Right forelimb (tissue), 1 donor: ENCODE measurements around the gene STXBP4.

Experiments
- DNase-seq: peaks from one replicate; pipeline ENCODE4 v3.0.0-alpha.2; 2018

Gene STXBP4

GRCh38 chr17:54971901-54972300 lies 3.3 kb downstream of the STXBP4 start:
- DNase-seq, result no peak

- DNase-seq, result no peak
Observed at GRCh38 chr17:54972406-54973138, 4.0 kb downstream of the STXBP4 start.

GRCh38 chr17:54974759-54975158 lies 6.2 kb downstream of the STXBP4 start:
- no peak for DNase-seq

- no peak for DNase-seq
Observed at GRCh38 chr17:54976316-54976715, 7.8 kb downstream of the STXBP4 start.

- no peak for DNase-seq
Observed at GRCh38 chr17:54977744-54978143, 9.2 kb downstream of the STXBP4 start.

GRCh38 chr17:54979657-54980056 lies 11.1 kb downstream of the STXBP4 start:
- DNase-seq, result no peak

GRCh38 chr17:54980375-54980774 lies 11.8 kb downstream of the STXBP4 start:
- DNase-seq, result no peak

- no peak for DNase-seq
Observed at GRCh38 chr17:54982399-54982798, 13.8 kb downstream of the STXBP4 start.

- DNase-seq, result no peak
Observed at GRCh38 chr17:54983260-54983659, 14.7 kb downstream of the STXBP4 start.

- no peak for DNase-seq
Observed at GRCh38 chr17:54985476-54985875, 16.9 kb downstream of the STXBP4 start.

GRCh38 chr17:54990118-54990517 lies 21.6 kb downstream of the STXBP4 start:
- DNase-seq, result no peak

- DNase-seq, result no peak
Observed at GRCh38 chr17:54991567-54991966, 23.0 kb downstream of the STXBP4 start.

GRCh38 chr17:54992797-54993639 lies 24.5 kb downstream of the STXBP4 start:
- DNase-seq, result no peak

GRCh38 chr17:54996441-54996840 lies 27.9 kb downstream of the STXBP4 start:
- no peak for DNase-seq

GRCh38 chr17:55002458-55002857 lies 33.9 kb downstream of the STXBP4 start:
- DNase-seq, result no peak

- no peak for DNase-seq
Observed at GRCh38 chr17:55004484-55004883, 35.9 kb downstream of the STXBP4 start.

GRCh38 chr17:55005520-55005919 lies 37.0 kb downstream of the STXBP4 start:
- no peak for DNase-seq

GRCh38 chr17:55023626-55024025 lies 55.1 kb downstream of the STXBP4 start:
- DNase-seq, result no peak

GRCh38 chr17:55037828-55038227 lies 69.3 kb downstream of the STXBP4 start:
- no peak for DNase-seq

- no peak for DNase-seq
Observed at GRCh38 chr17:55038291-55038690, 69.7 kb downstream of the STXBP4 start.

GRCh38 chr17:55040611-55041010 lies 72.0 kb downstream of the STXBP4 start:
- no peak for DNase-seq

GRCh38 chr17:55053855-55054254 lies 85.3 kb downstream of the STXBP4 start:
- DNase-seq, result no peak

- no peak for DNase-seq
Observed at GRCh38 chr17:55054429-55054828, 85.9 kb downstream of the STXBP4 start.

GRCh38 chr17:55056526-55056925 lies 88.0 kb downstream of the STXBP4 start:
- DNase-seq, result no peak
